ENCODE results near the gene EPS8.

The EPS8 gene

GRCh38 chr12:15738438-15739015, 50.7 kb downstream of the EPS8 start:
- TF ChIP-seq CTCF (IDR thresholded peaks at IDR 0.05; ENCODE audit: low read depth, low read length) = no peak

GRCh38 chr12:15735837-15736615, 53.2 kb downstream of the EPS8 start:
- no peak overlapping the region for H3K4me3 ChIP-seq (ENCODE audit: low read depth, low read length)
- no peak for TF ChIP-seq CTCF (IDR thresholded peaks at IDR 0.05; ENCODE audit: low read depth, low read length)

More at GRCh38 chr12:15738438-15739015, 50.7 kb downstream of the EPS8 start:
- H3K4me3 ChIP-seq (ENCODE audit: low read depth, low read length) = no peak overlapping the region

DNA sequence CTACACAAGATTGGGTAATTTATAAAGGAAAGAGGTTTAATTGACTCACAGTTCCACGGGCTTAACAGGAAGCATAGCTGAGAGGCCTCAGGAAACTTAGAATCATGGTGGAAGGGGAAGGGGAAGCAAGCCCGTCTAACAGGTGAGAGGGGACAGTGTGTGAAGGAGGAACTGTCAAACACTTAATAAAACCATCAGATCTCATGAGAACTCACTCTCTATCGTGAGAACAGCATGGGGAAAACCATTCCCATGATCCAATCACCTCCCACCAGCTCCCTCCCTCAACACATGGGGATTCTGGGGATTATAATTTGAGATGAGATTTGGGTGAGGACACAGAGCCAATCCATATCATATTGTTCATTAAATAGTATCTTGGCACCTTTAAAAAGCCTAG, 56.1 kb downstream of the EPS8 start:
- no peak overlapping the region for H3K4me3 ChIP-seq (ENCODE audit: low read depth, low read length)
- TF ChIP-seq CTCF (IDR thresholded peaks at IDR 0.05; ENCODE audit: low read depth, low read length) = no peak

- H3K4me3 ChIP-seq (ENCODE audit: low read depth, low read length) = no peak overlapping the region
- TF ChIP-seq CTCF (IDR thresholded peaks at IDR 0.05; ENCODE audit: low read depth, low read length) = no peak
Observed at GRCh38 chr12:15732341-15733061, 56.7 kb downstream of the EPS8 start.

DNA sequence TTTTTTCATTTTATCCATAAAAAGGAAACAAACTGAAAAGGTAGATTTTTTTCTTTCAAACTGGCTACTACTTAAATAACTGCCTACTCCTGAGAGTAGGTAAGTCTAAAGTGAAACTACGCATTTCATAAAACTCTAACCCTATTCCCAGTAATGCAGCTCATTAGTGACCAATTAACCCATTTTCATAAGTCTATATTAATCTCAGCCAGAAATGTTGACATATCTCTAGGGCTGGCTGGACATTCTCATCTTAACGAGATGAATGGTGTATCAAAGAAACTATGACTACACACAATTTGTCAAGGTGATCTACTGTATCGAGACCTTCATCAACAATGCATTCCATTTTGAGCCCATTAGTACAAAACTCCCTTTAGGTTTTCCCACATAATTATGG, 57.2 kb downstream of the EPS8 start:
- H3K4me3 ChIP-seq (ENCODE audit: low read depth, low read length) = no peak overlapping the region
- TF ChIP-seq CTCF (IDR thresholded peaks at IDR 0.05; ENCODE audit: low read depth, low read length) = no peak

- H3K4me3 ChIP-seq (ENCODE audit: low read depth, low read length) = no peak overlapping the region
- no peak for TF ChIP-seq CTCF (IDR thresholded peaks at IDR 0.05; ENCODE audit: low read depth, low read length)
Observed at GRCh38 chr12:15729097-15729496, 60.1 kb downstream of the EPS8 start.

DNA sequence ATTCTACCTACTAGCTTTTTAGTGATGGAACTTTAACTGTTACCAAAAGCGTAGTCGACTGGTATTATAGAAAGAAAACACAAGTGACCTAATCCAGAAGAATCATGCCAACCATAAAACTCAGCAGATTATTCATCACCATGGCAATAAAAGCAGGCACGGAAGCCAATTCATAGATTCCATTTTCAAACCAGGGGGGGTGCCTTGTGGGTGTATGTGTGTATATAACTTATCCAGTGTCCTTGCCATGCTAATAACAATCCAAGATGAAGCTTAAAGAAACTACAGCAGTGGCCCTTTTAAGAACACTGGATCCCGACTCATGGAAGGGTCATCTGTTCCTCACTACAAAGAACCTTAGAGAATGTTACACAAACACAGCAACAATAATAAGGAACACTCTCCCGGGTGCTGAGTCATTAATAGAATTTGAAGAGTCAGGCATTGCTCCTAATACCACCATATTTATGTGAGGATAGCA, 61.0 kb downstream of the EPS8 start:
- TF ChIP-seq CTCF (IDR thresholded peaks at IDR 0.05; ENCODE audit: low read depth, low read length) = no peak
- no peak overlapping the region for H3K4me3 ChIP-seq (ENCODE audit: low read depth, low read length)

Data from WI38 (cell line).